T-helper 22 cell (primary cell): ENCODE results near the gene MAGI2.
"Not testable (repeated sequence)": the region's sequence is repeated elsewhere in the genome, so short reads cannot be mapped to it uniquely, and the experiment has no call there.

Experiments
- DNase-seq: peaks from one replicate; pipeline ENCODE4 v3.0.0-alpha.2; 2020; ENCODE audit warnings: low read depth

MAGI2 gene

GRCh38 chr7:79050603-79051002 is 402.9 kb downstream of the MAGI2 start:
- DNase-seq: no peak

- DNase-seq: no peak
Measured at GRCh38 chr7:79046061-79046460, 407.4 kb downstream of the MAGI2 start.

GRCh38 chr7:79037001-79037400 is 416.5 kb downstream of the MAGI2 start:
- no peak for DNase-seq

GRCh38 chr7:79036356-79036755 is 417.1 kb downstream of the MAGI2 start:
- no peak for DNase-seq

GRCh38 chr7:79035858-79036257 is 417.6 kb downstream of the MAGI2 start:
- DNase-seq: no peak

GRCh38 chr7:79034730-79035129 is 418.7 kb downstream of the MAGI2 start:
- no peak for DNase-seq

- not testable (repeated sequence) for DNase-seq
Measured at GRCh38 chr7:79019711-79020110, 433.8 kb downstream of the MAGI2 start.

- DNase-seq: no peak
Measured at GRCh38 chr7:79011921-79012320, 441.5 kb downstream of the MAGI2 start.

- no peak for DNase-seq
Measured at GRCh38 chr7:79009647-79010046, 443.8 kb downstream of the MAGI2 start.

- no peak for DNase-seq
Measured at GRCh38 chr7:79008786-79009185, 444.7 kb downstream of the MAGI2 start.

GRCh38 chr7:78996013-78996412 is 457.5 kb downstream of the MAGI2 start:
- DNase-seq: no peak

- no peak for DNase-seq
Measured at GRCh38 chr7:78993341-78993740, 460.1 kb downstream of the MAGI2 start.

- DNase-seq: no peak
Measured at GRCh38 chr7:78985509-78985908, 468.0 kb downstream of the MAGI2 start.

- no peak for DNase-seq
Measured at GRCh38 chr7:78983483-78983882, 470.0 kb downstream of the MAGI2 start.

GRCh38 chr7:78970440-78970916 is 483.0 kb downstream of the MAGI2 start:
- no peak for DNase-seq

GRCh38 chr7:78968951-78969350 is 484.5 kb downstream of the MAGI2 start:
- no peak for DNase-seq

GRCh38 chr7:78967561-78967960 is 485.9 kb downstream of the MAGI2 start:
- DNase-seq: not testable (repeated sequence)

GRCh38 chr7:78967046-78967445 is 486.4 kb downstream of the MAGI2 start:
- no peak for DNase-seq

- no peak for DNase-seq
Measured at GRCh38 chr7:78959477-78959876, 494.0 kb downstream of the MAGI2 start.

GRCh38 chr7:78955329-78955728 is 498.1 kb downstream of the MAGI2 start:
- DNase-seq: no peak

- DNase-seq: no peak
Measured at GRCh38 chr7:78953726-78954363, 499.6 kb downstream of the MAGI2 start.

GRCh38 chr7:78953090-78953489 is 500.4 kb downstream of the MAGI2 start:
- DNase-seq: no peak

- DNase-seq: no peak
Measured at GRCh38 chr7:78939669-78940068, 513.8 kb downstream of the MAGI2 start.

GRCh38 chr7:78924581-78924980 is 528.9 kb downstream of the MAGI2 start:
- no peak for DNase-seq
